Subcutaneous adipose tissue (tissue), 4 donors: Measurements from ENCODE around the gene TIGD4. TPM values are rescaled to one million over a fixed set of nuclear protein-coding genes. Genes with fewer than 3 reads are reported as not detected.

Source experiments
- CTCF ChIP-seq: fragments of 450-650 bp; IDR thresholded peaks from one replicate; pipeline ENCODE4 v1.5.1; 2016; ENCODE audit warnings: low read depth, mild to moderate bottlenecking, control low read depth, antibody characterized with exemption, moderate library complexity
- total RNA-seq, 4 donors: library from RNA; depleted of rRNA; stranded (reverse); fragments of >200 nt; gene quantifications; one replicate each; pipeline ENCODE4 v1.1.0, GENCODE V29; 2016

Gene TIGD4
- total RNA-seq, 4 donors from 2014 or later: 0.22 to 0.34 TPM; not detected in 2

DNA sequence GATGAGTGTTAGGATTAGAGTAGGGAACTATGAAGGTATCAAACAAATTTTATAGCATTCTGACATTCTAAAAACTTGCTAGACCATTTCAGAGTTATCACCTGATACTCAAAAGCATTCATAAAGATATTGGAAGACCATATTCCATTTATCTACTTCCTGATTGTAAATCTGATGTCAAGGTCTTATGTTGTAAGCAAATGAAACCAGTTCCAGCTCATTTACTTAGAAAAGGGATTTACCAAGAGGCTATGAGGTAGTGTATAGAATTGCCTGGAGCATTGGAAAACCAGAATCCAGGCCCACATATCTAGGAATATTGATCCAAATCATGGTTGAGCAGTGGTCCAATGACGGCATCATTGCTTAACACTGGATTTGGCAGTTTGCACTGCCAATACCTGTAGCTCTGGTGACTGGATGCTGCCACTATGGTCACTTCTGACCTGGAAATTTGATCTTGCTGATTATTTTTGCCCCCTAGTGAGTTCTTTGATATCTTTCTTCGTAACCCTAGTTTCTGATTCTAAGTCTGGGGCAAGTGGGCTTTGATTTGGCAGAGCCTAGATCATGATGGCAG lies 25.6 kb upstream of the TIGD4 start:
- TF ChIP-seq CTCF: no peak

DNA sequence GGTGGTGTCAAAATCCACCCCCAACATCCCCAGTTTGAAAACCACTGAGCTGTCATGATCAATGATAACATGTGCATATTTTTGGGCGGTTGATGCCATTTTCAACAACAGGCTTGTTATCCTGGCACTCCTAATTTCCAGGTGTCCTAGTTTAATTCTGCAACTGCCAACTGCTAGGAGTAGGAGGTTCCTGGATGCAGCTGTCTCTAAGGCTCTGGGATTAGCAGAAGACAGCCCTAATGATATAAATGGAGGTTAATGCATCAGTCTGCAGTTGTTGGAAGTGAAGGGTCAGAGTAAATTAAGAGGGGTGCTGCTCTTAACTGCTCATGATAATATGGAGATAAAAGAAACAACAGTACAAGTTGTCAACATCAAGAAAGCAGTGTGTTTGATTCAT lies 24.0 kb upstream of the TIGD4 start:
- TF ChIP-seq CTCF: no peak

DNA sequence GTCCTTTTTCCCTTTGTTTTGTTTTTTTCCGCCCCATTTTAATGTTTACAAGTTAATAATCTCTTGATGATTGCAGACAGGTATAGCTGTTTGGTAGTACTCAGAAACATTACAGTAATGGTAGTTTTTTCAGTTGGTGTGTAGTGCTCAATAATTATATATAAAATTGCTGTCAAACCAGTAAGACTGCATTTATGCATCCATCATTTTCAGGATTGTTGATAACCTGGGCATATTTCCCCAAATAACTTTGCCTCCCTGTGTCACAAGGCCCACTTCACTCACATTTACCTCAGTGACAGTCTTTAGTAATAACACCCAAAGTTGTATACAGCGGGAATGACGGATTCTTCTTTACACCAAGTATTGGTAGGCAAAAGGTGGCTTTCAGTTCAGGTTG lies 16.4 kb upstream of the TIGD4 start:
- TF ChIP-seq CTCF: no peak

GRCh38 chr4:152786627-152787026 lies 7.1 kb upstream of the TIGD4 start:
- no peak for TF ChIP-seq CTCF

- no peak for TF ChIP-seq CTCF
Observed at GRCh38 chr4:152785639-152786615, 6.4 kb upstream of the TIGD4 start.

DNA sequence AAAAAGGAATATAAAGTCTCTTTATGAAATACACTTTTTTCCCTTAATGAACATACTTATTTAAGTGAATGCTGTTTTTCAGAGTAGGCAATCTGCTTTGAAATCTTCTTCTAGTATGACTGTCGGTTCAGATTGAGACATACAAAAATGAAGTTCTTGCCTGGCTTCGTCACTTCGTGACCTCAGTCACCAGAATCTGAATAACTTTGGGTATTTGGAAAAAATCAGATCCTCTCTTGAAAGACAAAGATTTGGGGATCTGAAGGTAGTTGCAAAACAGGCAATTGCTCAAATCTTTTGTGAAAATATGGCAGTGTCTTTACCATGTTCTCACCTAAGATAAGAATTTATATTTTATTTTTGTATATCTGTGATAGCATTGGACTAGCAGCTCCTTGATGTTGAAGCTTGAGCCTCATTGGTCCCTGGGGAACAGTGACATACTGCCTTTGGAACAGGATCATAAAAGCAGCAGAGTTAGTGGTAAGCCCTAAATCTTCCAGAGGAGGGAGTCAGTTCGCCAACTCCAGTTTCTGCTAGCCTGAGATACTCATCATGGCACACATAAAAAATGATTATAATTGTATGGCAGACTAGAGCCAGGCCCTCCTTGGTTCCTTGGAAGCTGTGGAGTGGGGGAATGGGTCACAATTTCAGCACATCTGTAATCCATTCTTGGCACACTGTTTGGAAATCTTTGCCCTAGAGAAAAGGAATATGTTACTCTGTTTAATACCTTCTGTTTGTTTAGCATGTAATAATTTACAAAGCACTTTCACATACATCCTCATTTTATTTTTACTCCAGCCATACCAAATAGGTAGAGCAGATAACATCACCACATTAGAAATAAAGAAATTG lies 5.2 kb upstream of the TIGD4 start:
- TF ChIP-seq CTCF: no peak
